Liver (tissue), 9 donors: ENCODE measurements around the gene ZNF574. TPM values are rescaled to one million over a fixed set of nuclear protein-coding genes. Genes with fewer than 3 reads are reported as not detected.

Experiments used
- DNase-seq: peaks from one replicate; pipeline ENCODE4 v3.0.0-alpha.2; 2017; ENCODE audit warnings: low spot score
- H3K27ac ChIP-seq, 2 donors: one replicate each; pipeline ENCODE4 v1.7.0; 2013; ENCODE audit warnings: inconsistent platforms in 2 of 2, low read length in 2 of 2, control low read depth in 1 of 2, low read depth in 1 of 2, mild to moderate bottlenecking in 1 of 2
- H3K27me3 ChIP-seq, 4 donors: one replicate each; pipeline versions ENCODE4 v1.6.1 to v1.7.0; 2013; ENCODE audit warnings: low read length in 3 of 4, inconsistent platforms in 1 of 4, mild to moderate bottlenecking in 1 of 4, moderate library complexity in 1 of 4; ENCODE audit not compliant: control insufficient read depth in 4 of 4, insufficient read depth in 4 of 4
- H3K36me3 ChIP-seq, 4 donors: one replicate each; pipeline versions ENCODE4 v1.6.1 to v1.7.0; 2013; ENCODE audit warnings: low read length in 3 of 4, mild to moderate bottlenecking in 3 of 4, low read depth in 1 of 4, moderate library complexity in 1 of 4; ENCODE audit not compliant: control insufficient read depth in 4 of 4, insufficient read depth in 3 of 4
- H3K4me1 ChIP-seq, 4 donors: one replicate each; pipeline versions ENCODE4 v1.6.1 to v1.7.0; 2013; ENCODE audit warnings: low read length in 3 of 4, mild to moderate bottlenecking in 3 of 4, moderate library complexity in 1 of 4; ENCODE audit not compliant: control insufficient read depth in 4 of 4, insufficient read depth in 4 of 4
- H3K4me3 ChIP-seq, 3 donors: one replicate each; pipeline versions ENCODE4 v1.6.1 to v1.7.0; 2013; ENCODE audit warnings: low read length in 3 of 3, control low read depth in 1 of 3, low read depth in 1 of 3, mild to moderate bottlenecking in 1 of 3
- H3K9ac ChIP-seq, 2 donors: one replicate each; pipeline ENCODE4 v1.7.0; 2013; ENCODE audit warnings: low read length in 2 of 2, mild to moderate bottlenecking in 2 of 2, moderate library complexity in 2 of 2, control low read depth in 1 of 2, low read depth in 1 of 2
- H3K9me3 ChIP-seq, 4 donors: one replicate each; pipeline versions ENCODE4 v1.6.1 to v1.7.0; 2013; ENCODE audit warnings: low read length in 3 of 4; ENCODE audit not compliant: control insufficient read depth in 4 of 4
- ATF3 ChIP-seq: IDR thresholded peaks from 2 replicates; pipeline ENCODE4 v1.6.1; 2016; ENCODE audit warnings: antibody characterized with exemption
- CTCF ChIP-seq: fragments of 150-350 bp; IDR thresholded peaks from 2 replicates; pipeline ENCODE4 v1.5.1; 2017; ENCODE audit warnings: improper control_type of control experiment, low read depth, low read length; ENCODE audit not compliant: missing input control
- EGR1 ChIP-seq, 2 donors: IDR thresholded peaks; 2 replicates each; pipeline ENCODE4 v1.6.1; 2016 to 2018; ENCODE audit warnings: antibody characterized with exemption in 2 of 2, low read depth in 2 of 2
- FOXA1 ChIP-seq: IDR thresholded peaks from 2 replicates; pipeline ENCODE4 v1.6.1; 2016; ENCODE audit warnings: antibody characterized with exemption
- FOXA2 ChIP-seq: IDR thresholded peaks from 2 replicates; pipeline ENCODE4 v1.6.1; 2016; ENCODE audit warnings: antibody characterized with exemption
- GABPA ChIP-seq, 2 donors: IDR thresholded peaks in 1 of 2; conservative IDR thresholded peaks in 1 of 2; 2 replicates each; pipeline ENCODE4 v1.6.1; 2016; ENCODE audit warnings: antibody characterized with exemption in 2 of 2, mild to moderate bottlenecking in 1 of 2, moderate library complexity in 1 of 2
- HNF4A ChIP-seq, 2 donors: conservative IDR thresholded peaks; 2 replicates each; pipeline ENCODE4 v1.6.1; 2016; ENCODE audit warnings: antibody characterized with exemption in 2 of 2, mild to moderate bottlenecking in 2 of 2
- JUND ChIP-seq, 2 donors: IDR thresholded peaks; 2 replicates each; pipeline ENCODE4 v1.6.1; 2016; ENCODE audit warnings: antibody characterized with exemption in 2 of 2
- MAX ChIP-seq: IDR thresholded peaks from 2 replicates; pipeline ENCODE4 v1.6.1; 2016; ENCODE audit warnings: antibody characterized with exemption
- NR2F2 ChIP-seq: IDR thresholded peaks from 2 replicates; pipeline ENCODE4 v1.6.1; 2016; ENCODE audit warnings: antibody characterized with exemption
- RAD21 ChIP-seq, 2 donors: IDR thresholded peaks; 2 replicates each; pipeline ENCODE4 v1.6.1; 2016; ENCODE audit warnings: antibody characterized with exemption in 2 of 2, mild to moderate bottlenecking in 2 of 2
- REST ChIP-seq: IDR thresholded peaks from 2 replicates; pipeline ENCODE4 v1.6.1; 2016; ENCODE audit warnings: antibody characterized with exemption, mild to moderate bottlenecking
- TAF1 ChIP-seq: conservative IDR thresholded peaks from 2 replicates; pipeline ENCODE4 v1.6.1; 2016; ENCODE audit warnings: antibody characterized with exemption, mild to moderate bottlenecking
- YY1 ChIP-seq: IDR thresholded peaks from 2 replicates; pipeline ENCODE4 v1.6.1; 2016; ENCODE audit warnings: antibody characterized with exemption, mild to moderate bottlenecking
- ZBTB33 ChIP-seq: IDR thresholded peaks from 2 replicates; pipeline ENCODE4 v1.6.1; 2016; ENCODE audit warnings: antibody characterized with exemption
- WGBS: extraction: QIAGEN DNeasy Blood & Tissue Kit; methylation state at CpG from one replicate; pipeline ENCODE4 v1.1.7; 2013; 5-methylcytosine and 5-hydroxymethylcytosine counted together
- polyA plus RNA-seq, 2 donors: library from polyadenylated mRNA; stranded (reverse) in 1 of 2; unstranded in 1 of 2; fragments of 200-250 nt in 1 of 2; fragments of >200 nt in 1 of 2; fragmentation: Nextera tagmentation in 1 of 2; extraction: Ambion mirVana in 1 of 2; gene quantifications; one replicate each; pipeline versions ENCODE4 v1.2.1 to v1.2.3, GENCODE V29; 2013 to 2015
- total RNA-seq, 2 donors: library from RNA; depleted of rRNA; stranded (reverse); fragments of >200 nt; gene quantifications; one replicate each; pipeline ENCODE4 v1.2.3, GENCODE V29; 2014
- donor health status: healthy.
- donor health status: healthy.
- donor health status: healthy.
- donor health status: healthy.
- donor health status: healthy.

Gene ZNF574
- total and polyA plus RNA-seq, 4 donors = 3.3 to 7.4 (median 6.5) TPM

GRCh38 chr19:42076380-42076944, 496 bp downstream of the ZNF574 start (continued):
- TF ChIP-seq NR2F2 = no peak
- TF ChIP-seq ZBTB33 = no peak
- TF ChIP-seq MAX = no peak
- no peak for TF ChIP-seq GABPA (IDR thresholded peaks at IDR 0.05 in 1 of 2, conservative IDR thresholded peaks at IDR 0.05 in 1 of 2)
- TF ChIP-seq RAD21 (IDR thresholded peaks at IDR 0.05) = no peak

GRCh38 chr19:42078058-42078457, 2.1 kb downstream of the ZNF574 start:
- H3K36me3 ChIP-seq = peaks cover 5 to 31% (median 26%) of the 10 kb centered on the region in 4 donors
- no peaks in the 10 kb centered on the region for H3K27me3 ChIP-seq
- no peak overlapping the region for H3K4me3 ChIP-seq
- TF ChIP-seq ATF3 = no peak
- TF ChIP-seq REST = no peak
- no peak for TF ChIP-seq NR2F2
- no peak for TF ChIP-seq YY1
- TF ChIP-seq FOXA1 = no peak
- TF ChIP-seq EGR1 (IDR thresholded peaks at IDR 0.05; ENCODE audit: low read depth in 2 of 2) = no peak
- TF ChIP-seq FOXA2 = no peak
- no peak for TF ChIP-seq TAF1
- H3K27ac ChIP-seq = no peak overlapping the region
- no peak overlapping the region for H3K9ac ChIP-seq
- no peak for DNase-seq
- H3K9me3 ChIP-seq = no peaks in the 10 kb centered on the region
- H3K4me1 ChIP-seq = peaks cover 6 to 21% (median 14%) of the 10 kb centered on the region in 4 donors
- WGBS = 100% methylated on average over 1 of the region's 1 CpG

GRCh38 chr19:42078538-42079275, 2.7 kb downstream of the ZNF574 start:
- no peak for DNase-seq
- H3K9me3 ChIP-seq = no peaks in the 10 kb centered on the region
- peaks cover 5 to 31% (median 26%) of the 10 kb centered on the region in 4 donors for H3K36me3 ChIP-seq
- peaks cover 6 to 21% (median 14%) of the 10 kb centered on the region in 4 donors for H3K4me1 ChIP-seq
- H3K27ac ChIP-seq = no peak overlapping the region
- no peak overlapping the region for H3K4me3 ChIP-seq
- WGBS = 83% methylated on average over 15 of the region's 15 CpGs
- H3K9ac ChIP-seq = no peak overlapping the region
- TF ChIP-seq GABPA (IDR thresholded peaks at IDR 0.05 in 1 of 2, conservative IDR thresholded peaks at IDR 0.05 in 1 of 2) = no peak
- no peak for TF ChIP-seq EGR1 (IDR thresholded peaks at IDR 0.05; ENCODE audit: low read depth in 2 of 2)
- TF ChIP-seq REST = no peak
- no peak for TF ChIP-seq MAX
- no peak for TF ChIP-seq RAD21 (IDR thresholded peaks at IDR 0.05)
- no peak for TF ChIP-seq FOXA2
- no peak for TF ChIP-seq JUND (IDR thresholded peaks at IDR 0.05)
- no peak for TF ChIP-seq FOXA1
- no peak for TF ChIP-seq NR2F2
- no peak for TF ChIP-seq HNF4A (conservative IDR thresholded peaks at IDR 0.05)
- no peak for TF ChIP-seq YY1
- no peak for TF ChIP-seq CTCF
- H3K27me3 ChIP-seq = no peaks in the 10 kb centered on the region
